Right atrium auricular region (tissue), 2 donors: ENCODE results near the gene RANBP3. TPM values are rescaled to one million over a fixed set of nuclear protein-coding genes. Genes with fewer than 3 reads are reported as not detected.

Experiments
- DNase-seq: peaks from one replicate; pipeline ENCODE4 v3.0.0-alpha.2; 2019; ENCODE audit warnings: low spot score
- H3K27ac ChIP-seq, 2 donors: fragments of 200-600 bp; sonication (generic); 1 replicate in 1 of 2; 2 replicates in 1 of 2; pipeline ENCODE4 v1.5.1; 2016 to 2019
- H3K27me3 ChIP-seq, 2 donors: fragments of 200-600 bp; sonication (generic); one replicate each; pipeline versions ENCODE4 v1.5.1 to v1.6.0; 2017 to 2019
- H3K36me3 ChIP-seq: fragments of 200-600 bp; sonication (generic); one replicate; pipeline ENCODE4 v1.5.1; 2016
- H3K4me1 ChIP-seq, 2 donors: fragments of 200-600 bp; sonication (generic); one replicate each; pipeline versions ENCODE4 v1.5.1 to v1.6.0; 2017 to 2019
- H3K4me3 ChIP-seq, 2 donors: fragments of 200-600 bp; sonication (generic); 1 replicate in 1 of 2; 2 replicates in 1 of 2; pipeline ENCODE4 v1.5.1; 2017 to 2019; ENCODE audit warnings: mild to moderate bottlenecking in 1 of 2, moderate library complexity in 1 of 2
- H3K9me3 ChIP-seq, 2 donors: fragments of 200-600 bp; sonication (generic); one replicate each; pipeline ENCODE4 v1.5.1; 2019
- total RNA-seq, 2 donors: library from RNA; depleted of rRNA; stranded (reverse); fragments of >200 nt; gene quantifications; one replicate each; pipeline ENCODE4 v1.1.0, GENCODE V29; 2016
- TF ChIP-seq, protein P1 (sequence below), 2 donors: fragments of 200-600 bp; sonication (generic); IDR thresholded peaks; one replicate each; pipeline ENCODE4 v1.5.1; 2019; ENCODE audit warnings: antibody characterized with exemption in 2 of 2

Gene RANBP3
- total RNA-seq, 2 donors from 2014 or later, result 53.6 to 54.7 TPM

GRCh38 chr19:5940260-5941208, 37.4 kb downstream of the RANBP3 start:
- peaks cover 11% of the 10 kb centered on the region for H3K36me3 ChIP-seq
- no peak for DNase-seq
- peak overlapping the region in 1 of 2 donors; percentile 26 for H3K27ac ChIP-seq
- TF ChIP-seq, protein P1, sequence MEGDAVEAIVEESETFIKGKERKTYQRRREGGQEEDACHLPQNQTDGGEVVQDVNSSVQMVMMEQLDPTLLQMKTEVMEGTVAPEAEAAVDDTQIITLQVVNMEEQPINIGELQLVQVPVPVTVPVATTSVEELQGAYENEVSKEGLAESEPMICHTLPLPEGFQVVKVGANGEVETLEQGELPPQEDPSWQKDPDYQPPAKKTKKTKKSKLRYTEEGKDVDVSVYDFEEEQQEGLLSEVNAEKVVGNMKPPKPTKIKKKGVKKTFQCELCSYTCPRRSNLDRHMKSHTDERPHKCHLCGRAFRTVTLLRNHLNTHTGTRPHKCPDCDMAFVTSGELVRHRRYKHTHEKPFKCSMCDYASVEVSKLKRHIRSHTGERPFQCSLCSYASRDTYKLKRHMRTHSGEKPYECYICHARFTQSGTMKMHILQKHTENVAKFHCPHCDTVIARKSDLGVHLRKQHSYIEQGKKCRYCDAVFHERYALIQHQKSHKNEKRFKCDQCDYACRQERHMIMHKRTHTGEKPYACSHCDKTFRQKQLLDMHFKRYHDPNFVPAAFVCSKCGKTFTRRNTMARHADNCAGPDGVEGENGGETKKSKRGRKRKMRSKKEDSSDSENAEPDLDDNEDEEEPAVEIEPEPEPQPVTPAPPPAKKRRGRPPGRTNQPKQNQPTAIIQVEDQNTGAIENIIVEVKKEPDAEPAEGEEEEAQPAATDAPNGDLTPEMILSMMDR (IDR thresholded peaks at IDR 0.05), result no peak
- no peaks in the 10 kb centered on the region for H3K9me3 ChIP-seq
- H3K4me1 ChIP-seq, result peaks cover 0 to 40% of the 10 kb centered on the region in 2 donors
- no peak overlapping the region for H3K4me3 ChIP-seq
- no peaks in the 10 kb centered on the region for H3K27me3 ChIP-seq

DNA sequence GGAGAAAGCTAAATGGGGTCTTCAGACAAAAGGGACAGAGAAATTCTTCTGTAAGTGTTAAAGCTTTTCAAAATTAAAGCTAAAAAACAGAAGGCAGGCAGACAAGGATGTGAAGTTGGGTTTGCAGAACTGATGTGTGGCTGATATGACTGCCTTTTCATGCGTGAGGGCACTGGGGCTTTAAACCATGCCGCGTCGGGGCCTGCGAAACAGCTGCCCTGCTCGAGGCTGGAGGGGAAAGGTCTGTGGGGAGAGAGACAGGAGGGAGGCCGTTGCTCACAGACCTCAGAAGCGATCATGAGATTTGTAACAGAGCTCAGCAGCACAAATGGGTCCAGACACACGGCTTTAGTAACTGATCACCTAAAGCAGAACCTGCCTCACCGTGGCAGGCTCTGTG, 40.4 kb downstream of the RANBP3 start:
- Histone ChIP-seq H3K27me3 (no peaks in the 10 kb centered on the region), H3K4me1 (peaks cover 0 to 43% of the 10 kb centered on the region in 2 donors), H3K4me3 (no peak overlapping the region), H3K9me3 (no peaks in the 10 kb centered on the region), H3K27ac (no peak overlapping the region), H3K36me3 (peaks cover 21% of the 10 kb centered on the region)
- DNase-seq, result no peak
- TF ChIP-seq, protein P1 (IDR thresholded peaks at IDR 0.05), result no peak

GRCh38 chr19:5936292-5936592, 41.7 kb downstream of the RANBP3 start:
- Histone ChIP-seq H3K27ac (no peak overlapping the region), H3K4me3 (no peak overlapping the region), H3K4me1 (peaks cover 0 to 34% of the 10 kb centered on the region in 2 donors), H3K36me3 (peaks cover 31% of the 10 kb centered on the region), H3K9me3 (no peaks in the 10 kb centered on the region), H3K27me3 (no peaks in the 10 kb centered on the region)
- no peak for DNase-seq
- TF ChIP-seq, protein P1 (IDR thresholded peaks at IDR 0.05), result no peak

DNA sequence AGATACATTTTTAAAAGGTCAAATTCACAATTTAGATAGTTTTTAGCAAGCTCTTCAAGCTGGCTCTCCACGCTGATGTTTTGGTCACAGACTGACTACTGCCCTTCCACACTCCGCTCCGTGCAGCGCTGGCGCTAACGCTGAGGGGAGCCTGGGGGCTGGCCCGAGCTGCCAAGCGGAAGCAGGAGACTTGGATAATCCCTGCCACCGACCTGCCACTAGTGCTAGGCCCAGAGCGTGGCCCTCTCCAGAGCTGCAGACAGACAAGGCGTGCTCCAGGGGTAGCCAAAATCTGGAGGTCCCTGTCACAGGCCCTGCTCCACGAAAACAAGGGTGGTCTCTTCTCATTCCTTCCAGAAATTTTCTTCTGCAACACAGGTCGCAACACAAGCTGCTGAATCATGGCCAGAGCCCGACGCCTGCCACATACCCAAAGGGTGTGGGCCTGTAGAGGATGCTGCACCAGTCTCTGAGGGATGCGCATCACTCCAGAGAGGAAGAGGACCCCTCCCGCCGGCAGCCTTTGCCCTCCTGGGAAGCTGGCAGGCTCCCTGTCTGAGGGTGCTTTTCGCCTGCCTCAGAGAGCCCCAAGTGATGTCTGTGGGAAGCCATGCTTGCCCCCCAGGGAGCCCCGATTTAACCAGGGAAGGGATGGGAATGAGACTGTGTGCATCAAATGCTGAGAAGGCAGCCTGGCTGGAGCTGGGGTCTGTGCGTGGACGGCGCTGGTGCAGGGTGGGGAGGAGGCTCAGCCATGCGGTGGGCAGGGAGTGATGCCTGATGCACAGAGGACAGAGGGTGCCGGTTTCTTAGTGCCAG, 42.3 kb downstream of the RANBP3 start:
- Histone ChIP-seq H3K27ac (peak overlapping the region; percentile 43 to 53), H3K4me1 (peaks cover 0 to 34% of the 10 kb centered on the region in 2 donors), H3K4me3 (no peak overlapping the region), H3K9me3 (no peaks in the 10 kb centered on the region), H3K27me3 (no peaks in the 10 kb centered on the region), H3K36me3 (peaks cover 31% of the 10 kb centered on the region)
- TF ChIP-seq, protein P1 (IDR thresholded peaks at IDR 0.05), result no peak
- no peak for DNase-seq

GRCh38 chr19:5934774-5935472, 43.0 kb downstream of the RANBP3 start:
- Histone ChIP-seq H3K9me3 (no peaks in the 10 kb centered on the region), H3K27ac (peak overlapping the region; percentile 53 to 66), H3K36me3 (peaks cover 35% of the 10 kb centered on the region), H3K4me3 (no peak overlapping the region), H3K27me3 (no peaks in the 10 kb centered on the region), H3K4me1 (peaks cover 0 to 34% of the 10 kb centered on the region in 2 donors)
- TF ChIP-seq, protein P1 (IDR thresholded peaks at IDR 0.05), result no peak
- no peak for DNase-seq
